H1 (cell line): ENCODE results near the gene QRSL1. TPM values are rescaled to one million over a fixed set of nuclear protein-coding genes. Genes with fewer than 3 reads are reported as not detected.
A peak's percentile ranks its signal among the peaks of the same experiment; 100 is the strongest.

Source experiments
- CTCF ChIA-PET: fragments of 300-600 bp; sonication (Branson Sonifier 250); formaldehyde crosslinking; loops from one replicate; lab custom pipeline; 2021; ENCODE audit not compliant: partially characterized antibody; lab: Charles Lee
- POLR2A ChIA-PET: fragments of 300-600 bp; sonication (Branson Sonifier 250); formaldehyde crosslinking; loops from one replicate; lab custom pipeline; 2021; ENCODE audit warnings: inconsistent platforms; ENCODE audit not compliant: partially characterized antibody; lab: Charles Lee
- DNase-seq, 2 experiments: peaks; one replicate each; pipeline versions ENCODE4 v3.0.0 to v3.0.0-alpha.2; 2010 to 2022; ENCODE audit warnings: low spot score in 2 of 2, low read depth in 1 of 2, mixed read lengths in 1 of 2
- FAIRE-seq: peaks from 2 replicates; lab custom pipeline; 2011; peaks lifted over from hg19 to GRCh38; lab: Jason Lieb, UNC
- H2AFZ ChIP-seq: 2 replicates; pipeline ENCODE4 v1.8.1; 2012; ENCODE audit warnings: low read length, inconsistent platforms
- H2AK5ac ChIP-seq: 2 replicates; pipeline ENCODE4 v1.6.1; 2013; ENCODE audit warnings: low read depth, low read length
- H2BK120ac ChIP-seq: replicated peaks from 2 replicates; pipeline ENCODE3; 2013; ENCODE audit warnings: low read depth, low read length, inconsistent platforms
- H2BK12ac ChIP-seq: 2 replicates; pipeline ENCODE4 v1.6.1; 2013; ENCODE audit warnings: low read depth, low read length
- H2BK15ac ChIP-seq: 2 replicates; pipeline ENCODE4 v1.6.1; 2013; ENCODE audit warnings: low read length
- H2BK20ac ChIP-seq: 2 replicates; pipeline ENCODE4 v1.6.1; 2013; ENCODE audit warnings: low read length
- H2BK5ac ChIP-seq: 2 replicates; pipeline ENCODE4 v1.6.1; 2013; ENCODE audit warnings: low read depth, low read length
- H3K14ac ChIP-seq: 2 replicates; pipeline ENCODE4 v1.6.1; 2013; ENCODE audit warnings: inconsistent platforms; ENCODE audit not compliant: insufficient read length
- H3K18ac ChIP-seq: 2 replicates; pipeline ENCODE4 v1.6.1; 2013; ENCODE audit warnings: low read length; ENCODE audit errors: extremely low read depth
- H3K23ac ChIP-seq: 2 replicates; pipeline ENCODE4 v1.6.1; 2013; ENCODE audit warnings: inconsistent platforms; ENCODE audit not compliant: insufficient read length
- H3K23me2 ChIP-seq: 2 replicates; pipeline ENCODE4 v1.6.1; 2013; ENCODE audit warnings: low read depth, low read length
- H3K27ac ChIP-seq: 2 replicates; pipeline ENCODE4 v1.6.1; 2011; ENCODE audit warnings: low read depth, low read length, inconsistent platforms
- H3K27me3 ChIP-seq, 4 experiments: replicated peaks in 1 of 4; 1 replicate in 1 of 4; 2 replicates in 3 of 4; pipeline versions ENCODE4 v1.6.1 to v1.8.1; 2011 to 2013; ENCODE audit warnings: low read length in 3 of 4, mild to moderate bottlenecking in 3 of 4, inconsistent platforms in 2 of 4, mixed read lengths in 2 of 4, moderate library complexity in 1 of 4; ENCODE audit not compliant: control insufficient read depth in 3 of 4, insufficient read depth in 3 of 4; ENCODE audit errors: extremely low read depth in 1 of 4
- H3K36me3 ChIP-seq, 4 experiments: 2 replicates each; pipeline versions ENCODE4 v1.6.1 to v1.8.1; 2011 to 2013; ENCODE audit warnings: mild to moderate bottlenecking in 4 of 4, low read length in 3 of 4, moderate library complexity in 2 of 4, control low read depth in 1 of 4, inconsistent platforms in 1 of 4; ENCODE audit not compliant: insufficient read depth in 4 of 4, control insufficient read depth in 2 of 4
- H3K4ac ChIP-seq: replicated peaks from 2 replicates; pipeline ENCODE3; 2013; ENCODE audit warnings: low read length, low read depth, mixed read lengths, inconsistent platforms; ENCODE audit not compliant: insufficient read length
- H3K4me1 ChIP-seq, 4 experiments: replicated peaks in 1 of 4; 1 replicate in 1 of 4; 2 replicates in 3 of 4; pipeline versions ENCODE4 v1.6.1 to v1.8.1; 2011 to 2013; ENCODE audit warnings: low read length in 3 of 4, inconsistent platforms in 2 of 4, mixed read lengths in 1 of 4; ENCODE audit not compliant: insufficient read depth in 4 of 4, control insufficient read depth in 3 of 4
- H3K4me2 ChIP-seq, 2 experiments: 2 replicates each; pipeline versions ENCODE4 v1.6.1 to v1.8.1; 2011 to 2013; ENCODE audit warnings: low read depth in 2 of 2, low read length in 2 of 2, control low read depth in 1 of 2, inconsistent platforms in 1 of 2, mild to moderate bottlenecking in 1 of 2; ENCODE audit not compliant: insufficient read depth in 1 of 2
- H3K4me3 ChIP-seq, 4 experiments: fragments of 200-600, 300-600 bp in 1 of 4; sonication (generic), shearing (Covaris generic), sonication (Bioruptor Twin) in 1 of 4; 2 replicates each; pipeline versions ENCODE4 v1.5.1 to v1.8.1; 2011 to 2016; ENCODE audit warnings: low read length in 4 of 4, low read depth in 3 of 4, control low read depth in 2 of 4, inconsistent platforms in 2 of 4, mild to moderate bottlenecking in 2 of 4, mixed read lengths in 1 of 4, moderate library complexity in 1 of 4; ENCODE audit not compliant: insufficient read depth in 2 of 4; ENCODE audit errors: extremely low read depth in 1 of 4
- H3K56ac ChIP-seq: replicated peaks from 2 replicates; pipeline ENCODE3; 2013; ENCODE audit warnings: low read depth, mild to moderate bottlenecking, mixed read lengths, low read length, inconsistent platforms; ENCODE audit not compliant: insufficient read length
- H3K79me1 ChIP-seq: 2 replicates; pipeline ENCODE4 v1.6.1; 2013; ENCODE audit warnings: low read depth, low read length, control low read depth
- H3K79me2 ChIP-seq, 2 experiments: 2 replicates each; pipeline versions ENCODE4 v1.6.1 to v1.8.1; 2012 to 2013; ENCODE audit warnings: low read length in 2 of 2, mild to moderate bottlenecking in 2 of 2, inconsistent platforms in 1 of 2; ENCODE audit not compliant: insufficient read depth in 2 of 2, control insufficient read depth in 1 of 2
- H3K9ac ChIP-seq, 4 experiments: replicated peaks in 1 of 4; 1 replicate in 1 of 4; 2 replicates in 3 of 4; pipeline versions ENCODE4 v1.6.1 to v1.8.1; 2011 to 2013; ENCODE audit warnings: low read depth in 3 of 4, low read length in 3 of 4, control low read depth in 2 of 4, mild to moderate bottlenecking in 2 of 4, moderate library complexity in 2 of 4, inconsistent platforms in 1 of 4; ENCODE audit errors: extremely low read depth in 1 of 4
- H3K9me3 ChIP-seq, 2 experiments: 2 replicates each; pipeline versions ENCODE4 v1.6.1 to v1.8.1; 2012 to 2013; ENCODE audit warnings: mild to moderate bottlenecking in 2 of 2, moderate library complexity in 2 of 2, control low read depth in 1 of 2, inconsistent platforms in 1 of 2, low read depth in 1 of 2, low read length in 1 of 2, mixed read lengths in 1 of 2; ENCODE audit not compliant: insufficient read depth in 2 of 2
- H4K20me1 ChIP-seq, 2 experiments: replicated peaks in 1 of 2; 2 replicates each; pipeline versions ENCODE3 to v1.8.1; 2011 to 2013; ENCODE audit warnings: inconsistent platforms in 2 of 2, low read length in 2 of 2, mild to moderate bottlenecking in 1 of 2; ENCODE audit not compliant: insufficient read depth in 2 of 2, control insufficient read depth in 1 of 2
- H4K5ac ChIP-seq: 2 replicates; pipeline ENCODE4 v1.6.1; 2013; ENCODE audit warnings: low read length, low read depth, mixed read lengths, inconsistent platforms; ENCODE audit not compliant: insufficient read length
- H4K8ac ChIP-seq: 2 replicates; pipeline ENCODE4 v1.8.0; 2013; ENCODE audit warnings: mild to moderate bottlenecking, moderate library complexity, low read length, inconsistent platforms; ENCODE audit not compliant: insufficient read depth; ENCODE audit errors: extremely low read depth
- H4K91ac ChIP-seq: replicated peaks from 2 replicates; pipeline ENCODE3; 2013; ENCODE audit warnings: low read length, mixed read lengths, inconsistent platforms; ENCODE audit not compliant: insufficient read length
- EZH2 ChIP-seq: fragments of 200-600 bp; sonication (generic); IDR thresholded peaks from 2 replicates; pipeline ENCODE4 v1.7.1; 2012; ENCODE audit warnings: low read depth, mild to moderate bottlenecking, moderate library complexity, low read length, inconsistent platforms; ENCODE audit not compliant: severe bottlenecking
- RFX5 ChIP-seq: IDR thresholded peaks from 2 replicates; pipeline ENCODE4 v1.6.1; 2011; ENCODE audit warnings: low read depth, low read length, improper control_type of control experiment, borderline replicate concordance
- WGBS, 2 experiments: shearing (Covaris generic) in 1 of 2; methylation state at CpG; one replicate each; pipeline versions ENCODE4 v1.1.6 to v1.1.7; 2013 to 2015; ENCODE audit warnings: low lambda C conversion rate in 2 of 2, mixed read lengths in 2 of 2, inconsistent platforms in 1 of 2, low coverage in 1 of 2, missing lambda C conversion rate in 1 of 2; ENCODE audit not compliant: insufficient replicate concordance in 2 of 2, insufficient coverage in 1 of 2, insufficient read length in 1 of 2; ENCODE audit errors: extremely low coverage in 1 of 2, missing lambda C conversion rate in 1 of 2; 5-methylcytosine and 5-hydroxymethylcytosine counted together
- polyA plus RNA-seq, 7 experiments: library from polyadenylated mRNA; depleted of rRNA in 3 of 7; stranded (reverse) in 5 of 7; unstranded in 2 of 7; fragments of >200 nt in 5 of 7; fragments of 200-250 nt in 2 of 7; gene quantifications; 1 replicate in 5 of 7; 2 replicates in 1 of 7; 4 replicates in 1 of 7; pipeline versions ENCODE4 v1.2.1 to v1.2.3, GENCODE V29; 2011 to 2013; ENCODE audit warnings: missing spikeins in 2 of 7, mixed read lengths in 2 of 7
- total RNA-seq: library from RNA; stranded (reverse); fragmentation: NEBNext Ultra II Directional; extraction: Animal tissue kit (Norgen Biotek cat#: 25700); gene quantifications from 2 replicates; pipeline ENCODE4 v1.2.1, GENCODE V29; 2021

QRSL1 gene
- total and polyA plus RNA-seq, 2 of the 8 experiments (the other 6 are each of a cell fraction or from before 2014, with no cell fraction given), result 7.8 to 22.2 TPM

DNA sequence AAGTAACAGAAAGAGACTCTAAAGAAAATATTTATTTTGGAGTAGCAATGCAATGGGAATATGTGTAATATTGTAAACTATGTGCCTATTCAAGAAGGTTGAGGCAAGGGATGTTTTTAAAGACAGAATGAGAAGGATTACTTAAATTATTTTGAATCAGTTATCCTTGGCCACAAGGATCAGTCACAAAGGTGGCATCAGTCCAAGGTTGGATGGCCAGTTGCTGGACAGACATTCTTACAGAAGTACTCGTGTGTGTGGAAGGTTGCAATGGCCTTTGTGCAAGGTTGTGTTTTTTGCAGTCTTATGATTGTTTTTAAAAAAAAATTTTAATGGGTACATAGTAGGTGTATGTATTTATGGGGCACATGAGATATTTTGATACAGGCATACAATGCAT, 2.0 kb downstream of the QRSL1 start:
- H4K5ac ChIP-seq, result no peak overlapping the region
- H3K4ac ChIP-seq, result no peak overlapping the region
- 100% methylated on average over 1 of the region's 1 CpG; no CpG with 5 or more reads in 1 of the 2 experiments for WGBS, 2 experiments
- no peaks in the 10 kb centered on the region for H4K20me1 ChIP-seq
- no peak for TF ChIP-seq EZH2
- no peak for TF ChIP-seq RFX5
- ChIA-PET CTCF (interaction anchor here (1.3 to 1.6 kb wide), 2 partner anchors 23 to 348 kb away, joined by 3 to 5 read pairs; no protein-coding TSS in a partner anchor), POLR2A (interaction anchor here (1.5 kb wide), 1 partner anchor 255 kb away, joined by 4 read pairs; no protein-coding TSS in a partner anchor)
- H2AK5ac ChIP-seq, result 0 out of 2 replicates have a peak overlapping the region, but pooled peaks have one; percentile 87
- DNase-seq, result no peak
- H3K9me3 ChIP-seq, result no peaks in the 10 kb centered on the region
- no peak overlapping the region for H2BK20ac ChIP-seq
- peaks cover 8 to 71% of the 10 kb centered on the region in 2 experiments for H3K79me2 ChIP-seq
- H2AFZ ChIP-seq, result no peak overlapping the region
- H2BK15ac ChIP-seq, result no peak overlapping the region
- no peak overlapping the region for H3K14ac ChIP-seq
- H3K36me3 ChIP-seq, result no peaks in the 10 kb centered on the region
- H2BK120ac ChIP-seq, result no peak overlapping the region
- H3K27ac ChIP-seq, result no peak overlapping the region
- no peak overlapping the region for H2BK12ac ChIP-seq
- H3K27me3 ChIP-seq, result no peaks in the 10 kb centered on the region; a peak in 1 of 7 replicates
- H3K4me2 ChIP-seq, result no peak overlapping the region
- no peak overlapping the region for H4K91ac ChIP-seq
- no peak overlapping the region for H4K8ac ChIP-seq
- H3K9ac ChIP-seq, result no peak overlapping the region
- no peaks in the 10 kb centered on the region; the same call in none of the 2 replicates for H3K23me2 ChIP-seq
- peaks cover 2 to 4% (median 4%) of the 10 kb centered on the region in 4 experiments; a peak in 6 of 7 replicates for H3K4me1 ChIP-seq
- peaks cover 9% of the 10 kb centered on the region; the same call in 1 of the 2 replicates for H3K79me1 ChIP-seq
- no peak overlapping the region for H3K56ac ChIP-seq
- H3K18ac ChIP-seq, result no peak overlapping the region
- no peak for FAIRE-seq
- H3K4me3 ChIP-seq, result no peak overlapping the region
- no peak overlapping the region for H2BK5ac ChIP-seq
- H3K23ac ChIP-seq, result no peak overlapping the region
